IMR-90 (cell line): ENCODE measurements around the gene CHST8. TPM values are rescaled to one million over a fixed set of nuclear protein-coding genes. Genes with fewer than 3 reads are reported as not detected.

Source experiments
- ATAC-seq: fragments of 200-7000 bp; cut with Tn5 transposase; 2 replicates; pipeline ENCODE4 v1.9.1; 2020; ENCODE audit warnings: low read depth, mild to moderate bottlenecking, moderate library complexity
- BruUV-seq: library from RNA; stranded (reverse); fragments of 400-500 nt; replicated peaks from 2 replicates; lab custom pipeline; 2021; lab: Mats Ljungman, UMichigan
- CTCF ChIA-PET: fragments of 300-600 bp; formaldehyde crosslinking; extraction: SDS; loops from one replicate; lab custom pipeline; 2021; ENCODE audit warnings: antibody characterized with exemption; lab: Yijun Ruan, JAX
- POLR2A ChIA-PET: fragments of 300-600 bp; sonication (Branson Sonifier 250); formaldehyde crosslinking; loops from one replicate; lab custom pipeline; 2022; ENCODE audit warnings: antibody characterized with exemption; ENCODE audit not compliant: unreplicated experiment; lab: Charles Lee
- DNase-seq: peaks from one replicate; pipeline ENCODE4 v3.0.0; 2013
- H2AFZ ChIP-seq: replicated peaks from 2 replicates; pipeline ENCODE3; 2013; ENCODE audit warnings: low read length, mild to moderate bottlenecking; ENCODE audit not compliant: poor library complexity
- H2AK5ac ChIP-seq: 2 replicates; pipeline ENCODE4 v1.6.1; 2013; ENCODE audit warnings: low read depth, low read length, inconsistent platforms
- H2AK9ac ChIP-seq: replicated peaks from 2 replicates; pipeline ENCODE3; 2013; ENCODE audit warnings: mild to moderate bottlenecking, low read depth, low read length, moderate library complexity; ENCODE audit not compliant: poor library complexity
- H2BK120ac ChIP-seq: 2 replicates; pipeline ENCODE4 v1.6.1; 2013; ENCODE audit warnings: low read depth, low read length, inconsistent platforms
- H2BK15ac ChIP-seq: 3 replicates; pipeline ENCODE4 v1.6.1; 2013; ENCODE audit warnings: low read depth, low read length, inconsistent platforms
- H2BK20ac ChIP-seq: 2 replicates; pipeline ENCODE4 v1.6.1; 2013; ENCODE audit warnings: low read depth, mild to moderate bottlenecking, inconsistent platforms, low read length, moderate library complexity
- H2BK5ac ChIP-seq: 2 replicates; pipeline ENCODE4 v1.6.1; 2013; ENCODE audit warnings: mild to moderate bottlenecking, low read depth, low read length, inconsistent platforms; ENCODE audit not compliant: poor library complexity, severe bottlenecking
- H3K14ac ChIP-seq: replicated peaks from 2 replicates; pipeline ENCODE4 v1.6.1; 2013; ENCODE audit warnings: low read depth, low read length, inconsistent platforms
- H3K18ac ChIP-seq: 2 replicates; pipeline ENCODE4 v1.6.1; 2013; ENCODE audit warnings: low read depth, low read length, control low read depth
- H3K23ac ChIP-seq: 2 replicates; pipeline ENCODE4 v1.6.1; 2013; ENCODE audit warnings: low read depth, low read length, inconsistent platforms
- H3K27ac ChIP-seq: 2 replicates; pipeline ENCODE4 v1.5.1; 2013; ENCODE audit warnings: mild to moderate bottlenecking, control low read depth, low read length; ENCODE audit not compliant: insufficient read depth
- H3K27me3 ChIP-seq: 2 replicates; pipeline ENCODE4 v1.6.1; 2013; ENCODE audit warnings: low read length; ENCODE audit not compliant: control insufficient read depth, insufficient read depth
- H3K36me3 ChIP-seq: 2 replicates; pipeline ENCODE4 v1.6.1; 2013; ENCODE audit warnings: low read length, mixed read lengths; ENCODE audit not compliant: control insufficient read depth, insufficient read depth
- H3K4ac ChIP-seq: 2 replicates; pipeline ENCODE4 v1.6.1; 2013; ENCODE audit warnings: low read depth, low read length, inconsistent platforms
- H3K4me1 ChIP-seq: 2 replicates; pipeline ENCODE4 v1.6.1; 2013; ENCODE audit warnings: low read length, mixed read lengths; ENCODE audit not compliant: control insufficient read depth, insufficient read depth
- H3K4me2 ChIP-seq: 2 replicates; pipeline ENCODE4 v1.6.1; 2013; ENCODE audit warnings: low read depth, mild to moderate bottlenecking, control low read depth, low read length, moderate library complexity
- H3K4me3 ChIP-seq: 2 replicates; pipeline ENCODE4 v1.5.1; 2013; ENCODE audit warnings: low read depth, mild to moderate bottlenecking, control low read depth, low read length, moderate library complexity; ENCODE audit not compliant: insufficient read depth
- H3K56ac ChIP-seq: 2 replicates; pipeline ENCODE4 v1.6.1; 2013; ENCODE audit warnings: low read length, inconsistent platforms; ENCODE audit not compliant: insufficient read depth; ENCODE audit errors: extremely low read depth
- H3K79me1 ChIP-seq, 2 experiments: 2 replicates each; pipeline ENCODE4 v1.6.1; 2013; ENCODE audit warnings: low read length in 2 of 2, inconsistent platforms in 1 of 2, low read depth in 1 of 2
- H3K9ac ChIP-seq: 2 replicates; pipeline ENCODE4 v1.6.1; 2013; ENCODE audit warnings: low read depth, low read length, control low read depth
- H3K9me1 ChIP-seq: 2 replicates; pipeline ENCODE4 v1.6.1; 2013; ENCODE audit warnings: low read length, inconsistent platforms; ENCODE audit not compliant: insufficient read depth
- H3K9me3 ChIP-seq: 2 replicates; pipeline ENCODE4 v1.6.1; 2013; ENCODE audit warnings: low read length; ENCODE audit not compliant: control insufficient read depth, insufficient read depth
- H4K20me1 ChIP-seq: 2 replicates; pipeline ENCODE4 v1.6.1; 2013; ENCODE audit warnings: low read length, inconsistent platforms; ENCODE audit not compliant: insufficient read depth
- H4K5ac ChIP-seq: 2 replicates; pipeline ENCODE4 v1.6.1; 2013; ENCODE audit warnings: mild to moderate bottlenecking, low read depth, low read length, control low read depth
- H4K8ac ChIP-seq, 2 experiments: 2 replicates each; pipeline ENCODE4 v1.6.1; 2013; ENCODE audit warnings: low read depth in 2 of 2, low read length in 2 of 2, control low read depth in 1 of 2, inconsistent platforms in 1 of 2
- H4K91ac ChIP-seq: 2 replicates; pipeline ENCODE4 v1.6.1; 2013; ENCODE audit warnings: low read depth, low read length, inconsistent platforms; ENCODE audit not compliant: insufficient read depth
- BHLHE40 ChIP-seq: fragments of 150-350 bp; IDR thresholded peaks from 2 replicates; pipeline ENCODE4 v1.6.1; 2016; ENCODE audit warnings: mild to moderate bottlenecking, low read depth, low read length
- FOS ChIP-seq: fragments of 150-350 bp; IDR thresholded peaks from 2 replicates; pipeline ENCODE4 v1.6.1; 2016; ENCODE audit warnings: low read depth, low read length
- MAZ ChIP-seq: IDR thresholded peaks from 2 replicates; pipeline ENCODE4 v1.6.1; 2012; ENCODE audit warnings: low read depth, mild to moderate bottlenecking, low read length, improper control_type of control experiment, moderate library complexity, borderline replicate concordance
- NFE2L2 ChIP-seq: fragments of 150-350 bp; IDR thresholded peaks from 2 replicates; pipeline ENCODE4 v1.6.1; 2016; ENCODE audit warnings: low read depth, mild to moderate bottlenecking, low read length
- RAD21 ChIP-seq: IDR thresholded peaks from 2 replicates; pipeline ENCODE4 v1.6.1; 2012; ENCODE audit warnings: low read length, improper control_type of control experiment
- RCOR1 ChIP-seq: IDR thresholded peaks from 2 replicates; pipeline ENCODE4 v1.6.1; 2012; ENCODE audit warnings: mild to moderate bottlenecking, low read length, improper control_type of control experiment; ENCODE audit not compliant: insufficient replicate concordance
- RFX5 ChIP-seq: IDR thresholded peaks from 2 replicates; pipeline ENCODE4 v1.8.0; 2012; ENCODE audit warnings: low read depth, mild to moderate bottlenecking, low read length, moderate library complexity
- SMC3 ChIP-seq: fragments of 150-350 bp; IDR thresholded peaks from 2 replicates; pipeline ENCODE4 v1.6.1; 2016; ENCODE audit warnings: low read depth, mild to moderate bottlenecking, antibody characterized with exemption, low read length, moderate library complexity
- USF2 ChIP-seq: fragments of 150-350 bp; IDR thresholded peaks from 2 replicates; pipeline ENCODE4 v1.6.1; 2017; ENCODE audit warnings: mild to moderate bottlenecking, antibody characterized with exemption, low read length, low read depth
- WGBS, 2 experiments: methylation state at CpG; one replicate each; pipeline versions ENCODE4 v1.1.5 to v1.1.7; 2013; ENCODE audit warnings: missing lambda C conversion rate in 2 of 2; ENCODE audit not compliant: insufficient read length in 1 of 2; ENCODE audit errors: extremely low coverage in 2 of 2; 5-methylcytosine and 5-hydroxymethylcytosine counted together
- dilution Hi-C: fragments of 300-500 bp; cut with HindIII; formaldehyde crosslinking; loops from one replicate; pipeline ENCODE4 v1.14.3; 2018; ENCODE audit warnings: low sequenced_read_pairs; ENCODE audit not compliant: unreplicated experiment
- in situ Hi-C: fragments of 300-500 bp; cut with MboI; formaldehyde crosslinking; loops from 3 replicates; pipeline ENCODE4 v1.14.3; 2019; ENCODE audit warnings: low sequenced_read_pairs, inconsistent platforms, mixed read lengths
- intact Hi-C: fragments of 100-400 bp; cut with micrococcal nuclease; formaldehyde crosslinking; loops from 2 replicates; pipeline ENCODE4 v1.10.0; 2022
- polyA plus RNA-seq, 3 experiments: library from polyadenylated mRNA; depleted of rRNA; stranded (reverse); fragments of >200 nt; gene quantifications; 2 replicates each; pipeline ENCODE4 v1.2.3, GENCODE V29; 2012; ENCODE audit warnings: low replicate concordance in 1 of 3
- total RNA-seq: library from RNA; depleted of rRNA; stranded (reverse); fragments of >200 nt; gene quantifications from 2 replicates; pipeline ENCODE4 v1.2.3, GENCODE V29; 2012

Gene CHST8
- total and polyA plus RNA-seq, 2 of the 4 experiments (the other 2 are of a cell fraction) = not detected

- Histone ChIP-seq H3K27me3 (no peaks in the 10 kb centered on the region; the same call in 1 of the 2 replicates), H3K4ac (no peak overlapping the region), H2AK5ac (no peak overlapping the region), H4K8ac (no peak overlapping the region), H3K4me2 (no peak overlapping the region), H3K56ac (no peak overlapping the region), H3K23ac (no peak overlapping the region), H2AK9ac (no peak overlapping the region), H2BK5ac (no peak overlapping the region), H3K18ac (no peak overlapping the region), H3K4me1 (no peaks in the 10 kb centered on the region), H3K9me3 (no peaks in the 10 kb centered on the region), H3K27ac (no peak overlapping the region), H2AFZ (no peak overlapping the region), H4K20me1 (no peaks in the 10 kb centered on the region), H2BK15ac (no peak overlapping the region), H3K4me3 (no peak overlapping the region), H2BK120ac (no peak overlapping the region), H3K36me3 (no peaks in the 10 kb centered on the region), H4K5ac (no peak overlapping the region), H3K9ac (no peak overlapping the region), H3K9me1 (no peaks in the 10 kb centered on the region), H3K79me1 (no peaks in the 10 kb centered on the region), H3K14ac (no peak overlapping the region), H2BK20ac (no peak overlapping the region), H4K91ac (no peak overlapping the region)
- intact Hi-C loops = no loop called here
- in situ Hi-C loops = no loop called here
- no peak for DNase-seq
- CTCF ChIA-PET = no interaction called here
- POLR2A ChIA-PET = no interaction called here
- no peak for ATAC-seq
- dilution Hi-C loops = no loop called here
- TF ChIP-seq RCOR1 (no peak), USF2 (no peak), RFX5 (no peak), BHLHE40 (no peak), SMC3 (no peak), RAD21 (no peak), FOS (no peak), MAZ (no peak), NFE2L2 (no peak)
- BruUV-seq = no TSS peak
- 46% methylated on average over 11 of the region's 18 CpGs; no CpG with 5 or more reads in 1 of the 2 experiments for WGBS, 2 experiments
Observed at GRCh38 chr19:33689138-33689746, 67.5 kb downstream of the CHST8 start.
